Naive thymus-derived CD4-positive, alpha-beta T cell (primary cell): Measurements from ENCODE around the gene NTPCR. TPM values are rescaled to one million over a fixed set of nuclear protein-coding genes. Genes with fewer than 3 reads are reported as not detected.

Source experiments
- ATAC-seq: fragments of 150-1000 bp; cut with Tn5 transposase; 2 replicates; pipeline ENCODE4 v1.10.0; 2021; ENCODE audit warnings: mild to moderate bottlenecking, moderate library complexity
- CTCF ChIA-PET: fragments of 350-600 bp; sonication (Branson Sonifier 250); formaldehyde crosslinking; loops from one replicate; lab custom pipeline; 2021; ENCODE audit warnings: antibody characterized with exemption; lab: Charles Lee
- POLR2A ChIA-PET: fragments of 350-600 bp; sonication (Branson Sonifier 250); formaldehyde crosslinking; loops from one replicate; lab custom pipeline; 2021; ENCODE audit warnings: antibody characterized with exemption, inconsistent platforms; lab: Charles Lee
- DNase-seq, 9 donors: peaks; one replicate each; pipeline versions ENCODE4 v3.0.0 to v3.0.0-alpha.2; 2020 to 2022; ENCODE audit warnings: mixed read lengths in 1 of 9
- H3K27ac ChIP-seq: one replicate; pipeline ENCODE4 v1.7.0; 2013; ENCODE audit warnings: mild to moderate bottlenecking, low read depth, low read length, moderate library complexity
- H3K27me3 ChIP-seq, 2 donors: one replicate each; pipeline ENCODE4 v1.7.0; 2013; ENCODE audit warnings: low read length in 2 of 2, mild to moderate bottlenecking in 2 of 2, moderate library complexity in 2 of 2; ENCODE audit not compliant: control insufficient read depth in 2 of 2, insufficient read depth in 2 of 2
- H3K36me3 ChIP-seq, 3 experiments: 1 replicate in 2 of 3; 2 replicates in 1 of 3; pipeline ENCODE4 v1.7.0; 2013; ENCODE audit warnings: low read length in 3 of 3, mild to moderate bottlenecking in 3 of 3, moderate library complexity in 1 of 3; ENCODE audit not compliant: insufficient read depth in 3 of 3, control insufficient read depth in 2 of 3
- H3K4me1 ChIP-seq, 2 donors: one replicate each; pipeline ENCODE4 v1.7.0; 2013; ENCODE audit warnings: low read length in 2 of 2, mild to moderate bottlenecking in 2 of 2, moderate library complexity in 1 of 2; ENCODE audit not compliant: control insufficient read depth in 2 of 2, insufficient read depth in 2 of 2
- H3K4me3 ChIP-seq: 2 replicates; pipeline ENCODE4 v1.7.0; 2013; ENCODE audit warnings: mild to moderate bottlenecking, low read length
- H3K9me3 ChIP-seq, 3 experiments: 1 replicate in 2 of 3; 2 replicates in 1 of 3; pipeline ENCODE4 v1.7.0; 2013; ENCODE audit warnings: low read length in 3 of 3; ENCODE audit not compliant: control insufficient read depth in 2 of 3
- H3K27ac Mint-ChIP-seq, 9 donors: one replicate each; pipeline ENCODE4 v1.8.0; 2020 to 2022; ENCODE audit warnings: mixed read lengths in 9 of 9, mild to moderate bottlenecking in 8 of 9, moderate library complexity in 5 of 9, inconsistent platforms in 2 of 9
- H3K27me3 Mint-ChIP-seq, 5 donors: one replicate each; pipeline ENCODE4 v1.8.0; 2021 to 2022; ENCODE audit warnings: mixed read lengths in 5 of 5, mild to moderate bottlenecking in 1 of 5
- H3K36me3 Mint-ChIP-seq, 5 donors: one replicate each; pipeline ENCODE4 v1.8.0; 2020 to 2022; ENCODE audit warnings: mixed read lengths in 5 of 5, mild to moderate bottlenecking in 3 of 5, inconsistent platforms in 1 of 5
- H3K4me1 Mint-ChIP-seq, 7 donors: one replicate each; pipeline ENCODE4 v1.8.0; 2020 to 2022; ENCODE audit warnings: mixed read lengths in 7 of 7, mild to moderate bottlenecking in 3 of 7, inconsistent platforms in 1 of 7
- H3K4me3 Mint-ChIP-seq, 10 donors: one replicate each; pipeline ENCODE4 v1.8.0; 2020 to 2022; ENCODE audit warnings: mild to moderate bottlenecking in 10 of 10, mixed read lengths in 10 of 10, moderate library complexity in 6 of 10, inconsistent platforms in 2 of 10
- H3K9me3 Mint-ChIP-seq, 11 donors: one replicate each; pipeline ENCODE4 v1.8.0; 2020 to 2022; ENCODE audit warnings: mixed read lengths in 11 of 11, mild to moderate bottlenecking in 4 of 11, inconsistent platforms in 1 of 11, moderate library complexity in 1 of 11
- intact Hi-C, 2 donors: fragments of 100-400 bp; cut with micrococcal nuclease; formaldehyde crosslinking; loops; one replicate each; pipeline ENCODE4 v1.15.1; 2023
- polyA plus RNA-seq, 2 donors: library from polyadenylated mRNA; unstranded; fragments of 300-500 nt; fragmentation: Illumina TruSeq; gene quantifications; one replicate each; pipeline ENCODE4 v1.2.3, GENCODE V29; 2021
- total RNA-seq, 6 experiments: library from RNA in 5 of 6; stranded (reverse) in 5 of 6; gene quantifications; 1 replicate in 5 of 6; 2 replicates in 1 of 6; pipeline ENCODE4 v1.2.3 and lab custom pipeline; 2021 to 2026

The NTPCR gene
- total and polyA plus RNA-seq, 7 experiments from 2014 or later, result 16.0 to 80.5 (median 17.5) TPM

DNA sequence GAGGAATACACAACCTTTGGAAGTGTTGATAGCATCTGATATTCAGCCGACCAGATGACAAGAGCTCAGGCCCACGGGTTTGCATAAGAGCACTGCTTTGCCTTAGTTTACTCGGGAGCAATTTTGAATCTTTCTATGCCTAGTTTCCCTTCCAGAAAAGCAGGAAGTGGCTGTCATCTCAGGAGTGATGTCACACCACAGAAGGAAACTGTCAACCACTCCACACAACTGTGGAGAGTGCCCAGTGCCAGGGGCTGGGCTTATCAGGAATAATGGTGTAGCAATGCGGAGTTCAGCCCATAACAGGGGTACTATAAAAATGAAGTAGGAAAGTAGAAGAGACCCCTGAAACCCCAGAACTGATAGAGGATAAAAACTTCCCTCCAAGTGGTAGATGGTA is 28.4 kb downstream of the NTPCR start:
- DNase-seq, result no peak
- no peaks in the 10 kb centered on the region for H3K4me1 ChIP-seq
- ChIA-PET POLR2A (no interaction called here), CTCF (no interaction called here)
- Mint-ChIP-seq H3K4me3 (peak overlapping the region in 1 of 10 donors; percentile 35), H3K27me3 (no peaks in the 10 kb centered on the region), H3K27ac (peak overlapping the region in 3 of 9 donors; percentile 82 to 85 (median 82)), H3K4me1 (peaks cover 12 to 27% (median 16%) of the 10 kb centered on the region in 7 donors), H3K9me3 (peaks cover 0 to 10% (median 5%) of the 10 kb centered on the region in 11 donors), H3K36me3 (peaks cover 6 to 48% (median 36%) of the 10 kb centered on the region in 5 donors)
- H3K27me3 ChIP-seq, result no peaks in the 10 kb centered on the region
- H3K27ac ChIP-seq, result no peak overlapping the region
- H3K36me3 ChIP-seq, result peaks cover 0 to 16% (median 0%) of the 10 kb centered on the region in 3 experiments
- no peaks in the 10 kb centered on the region for H3K9me3 ChIP-seq
- intact Hi-C loops, result no loop called here
- ATAC-seq, result no peak
- H3K4me3 ChIP-seq, result no peak overlapping the region

DNA sequence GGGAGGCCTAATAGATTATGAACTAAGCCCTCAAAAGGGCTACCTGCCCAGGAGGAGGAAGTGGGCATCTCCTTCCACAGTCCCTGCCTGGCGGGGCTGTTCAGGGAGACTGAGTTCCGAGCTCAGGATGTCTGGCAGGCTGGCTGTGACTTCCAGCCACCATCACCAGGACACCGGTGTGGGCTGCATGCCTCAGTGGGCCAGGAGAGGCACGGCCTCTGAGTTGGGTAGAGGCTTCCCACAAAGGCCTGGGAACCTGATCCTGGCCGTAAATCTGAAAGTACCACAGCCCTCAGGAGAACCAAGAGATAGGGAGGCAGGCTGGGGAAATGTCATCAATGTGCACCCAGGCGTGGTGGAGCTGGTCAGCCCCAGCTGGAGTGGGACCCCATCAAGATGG is 29.1 kb downstream of the NTPCR start:
- H3K27me3 ChIP-seq, result no peaks in the 10 kb centered on the region
- H3K9me3 ChIP-seq, result no peaks in the 10 kb centered on the region
- H3K36me3 ChIP-seq, result peaks cover 0 to 12% (median 0%) of the 10 kb centered on the region in 3 experiments
- Mint-ChIP-seq H3K9me3 (peaks cover 0 to 3% (median 0%) of the 10 kb centered on the region in 11 donors), H3K4me3 (no peak overlapping the region), H3K36me3 (peaks cover 0 to 40% (median 33%) of the 10 kb centered on the region in 5 donors), H3K4me1 (peaks cover 10 to 27% (median 16%) of the 10 kb centered on the region in 7 donors), H3K27ac (peak overlapping the region in 1 of 9 donors; percentile 50), H3K27me3 (no peaks in the 10 kb centered on the region)
- H3K4me3 ChIP-seq, result no peak overlapping the region
- intact Hi-C loops, result no loop called here
- DNase-seq (no peak), ATAC-seq (no peak)
- no peak overlapping the region for H3K27ac ChIP-seq
- ChIA-PET CTCF (no interaction called here), POLR2A (no interaction called here)
- no peaks in the 10 kb centered on the region for H3K4me1 ChIP-seq

DNA sequence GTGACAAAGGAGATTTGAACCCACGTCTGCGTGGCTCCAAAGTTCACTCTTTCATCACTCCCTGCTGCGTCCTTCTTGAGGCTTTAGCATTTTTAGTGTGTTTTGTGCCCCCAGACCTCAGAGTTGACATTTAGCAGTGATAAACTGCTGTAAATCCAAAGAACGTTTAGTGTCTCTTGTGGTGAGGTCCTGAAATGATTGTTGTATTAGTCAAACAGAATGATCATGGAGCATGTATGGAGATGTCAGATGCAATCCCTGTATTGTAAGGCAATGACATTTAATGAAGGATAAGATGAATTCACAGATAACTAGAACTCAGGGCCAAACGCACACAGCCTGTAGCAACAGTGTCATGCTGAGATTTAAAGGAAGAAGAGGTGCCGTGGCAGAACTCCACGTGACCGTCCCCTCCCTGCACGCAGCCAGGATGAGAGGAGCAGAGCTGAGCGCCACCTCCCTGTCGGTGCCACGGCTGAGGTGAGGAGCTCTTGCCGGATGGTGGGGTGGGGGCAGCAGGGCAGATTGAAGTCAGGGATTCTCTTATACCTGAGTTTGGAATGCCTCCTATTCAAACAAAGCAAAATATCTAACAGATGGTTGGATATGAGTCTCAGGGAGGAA is 30.1 kb downstream of the NTPCR start:
- peaks cover 10 to 24% (median 16%) of the 10 kb centered on the region in 7 donors for H3K4me1 Mint-ChIP-seq
- no peaks in the 10 kb centered on the region for H3K9me3 ChIP-seq
- ATAC-seq (no peak), DNase-seq (no peak)
- H3K36me3 ChIP-seq, result peaks cover 0 to 17% (median 0%) of the 10 kb centered on the region in 3 experiments
- no peaks in the 10 kb centered on the region for H3K4me1 ChIP-seq
- peaks cover 0 to 33% (median 28%) of the 10 kb centered on the region in 5 donors for H3K36me3 Mint-ChIP-seq
- POLR2A ChIA-PET, result no interaction called here
- H3K27me3 ChIP-seq, result no peaks in the 10 kb centered on the region
- intact Hi-C loops, result no loop called here
- CTCF ChIA-PET, result interaction anchor here (0.5 kb wide), 1 partner anchor 95 kb away, joined by 4 read pairs; no protein-coding TSS in a partner anchor
- no peaks in the 10 kb centered on the region for H3K9me3 Mint-ChIP-seq
- no peaks in the 10 kb centered on the region for H3K27me3 Mint-ChIP-seq
- no peak overlapping the region for H3K27ac ChIP-seq
- no peak overlapping the region for H3K4me3 ChIP-seq
- peak overlapping the region in 5 of 9 donors; percentile 6 to 82 (median 13) for H3K27ac Mint-ChIP-seq
- no peak overlapping the region for H3K4me3 Mint-ChIP-seq

DNA sequence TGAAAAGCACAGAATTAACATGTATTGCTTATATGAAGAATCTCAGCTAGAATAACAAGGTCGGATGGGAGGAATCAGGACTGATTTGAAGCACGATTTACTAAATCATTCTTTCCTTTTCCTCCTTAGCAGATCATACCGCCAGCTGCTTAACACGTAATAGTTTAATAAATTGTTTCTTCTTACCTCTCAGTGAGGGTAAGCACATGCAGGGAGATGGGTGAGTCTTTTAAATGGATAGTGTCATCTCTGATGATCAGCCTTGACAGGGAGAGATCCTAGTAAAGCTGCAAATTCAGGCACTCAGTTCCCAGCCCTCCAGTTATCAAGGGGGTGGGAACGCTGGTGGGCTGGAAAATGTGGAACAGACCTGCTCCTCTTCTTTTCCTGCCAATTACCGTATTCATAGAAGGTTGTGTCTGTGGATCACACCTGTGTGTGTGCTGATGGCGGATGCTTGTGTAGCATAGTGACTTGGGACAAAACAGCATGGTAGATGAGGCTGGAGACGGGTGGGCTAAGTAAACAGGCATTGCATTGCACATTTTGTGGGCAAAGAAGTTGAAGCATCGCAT is 30.7 kb downstream of the NTPCR start:
- intact Hi-C loops, result no loop called here
- Histone ChIP-seq H3K4me1 (no peaks in the 10 kb centered on the region), H3K4me3 (no peak overlapping the region), H3K36me3 (peaks cover 0 to 22% (median 0%) of the 10 kb centered on the region in 3 experiments), H3K27me3 (no peaks in the 10 kb centered on the region), H3K9me3 (no peaks in the 10 kb centered on the region), H3K27ac (no peak overlapping the region)
- no peak for ATAC-seq
- no peaks in the 10 kb centered on the region for H3K9me3 Mint-ChIP-seq
- H3K4me1 Mint-ChIP-seq, result peaks cover 10 to 24% (median 16%) of the 10 kb centered on the region in 7 donors
- no peak overlapping the region for H3K4me3 Mint-ChIP-seq
- DNase-seq, result no peak
- ChIA-PET CTCF (no interaction called here), POLR2A (no interaction called here)
- no peaks in the 10 kb centered on the region for H3K27me3 Mint-ChIP-seq
- peaks cover 0 to 31% (median 22%) of the 10 kb centered on the region in 5 donors for H3K36me3 Mint-ChIP-seq
- peak overlapping the region in 3 of 9 donors; percentile 3 to 74 (median 10) for H3K27ac Mint-ChIP-seq

DNA sequence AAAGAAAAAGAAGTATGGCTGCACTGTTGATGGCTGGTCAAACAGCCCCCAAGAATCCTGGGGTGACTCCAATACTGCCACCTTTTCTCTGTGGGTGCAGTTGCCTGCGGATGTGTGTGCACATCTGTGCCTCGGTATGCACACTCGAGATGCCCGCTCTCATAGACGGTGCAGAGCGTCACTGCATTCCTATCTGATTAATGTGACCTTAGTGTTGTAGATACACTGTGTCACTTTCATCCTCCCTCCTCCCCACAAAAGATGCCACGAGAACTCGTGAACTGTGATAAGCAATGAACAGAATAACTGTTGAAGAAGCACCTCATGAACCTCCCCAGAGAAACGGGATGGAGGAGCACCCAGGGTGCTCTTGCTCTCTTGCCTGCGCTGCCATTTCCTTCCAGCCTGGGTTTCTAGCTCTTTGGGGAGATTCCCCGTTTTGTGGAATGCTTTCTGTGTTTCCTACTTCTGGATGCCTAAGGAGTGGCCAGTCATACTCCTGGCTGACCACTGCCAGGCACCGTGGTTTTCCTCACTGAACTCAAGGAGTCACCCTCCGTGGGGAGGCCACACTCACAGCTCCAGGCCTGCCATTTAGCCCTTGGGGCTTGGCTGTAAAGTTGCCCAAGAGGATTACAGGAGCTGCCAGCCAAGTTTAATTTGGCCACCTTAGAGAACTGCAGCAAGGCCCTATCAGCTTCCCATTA is 32.0 kb downstream of the NTPCR start:
- H3K27ac ChIP-seq, result no peak overlapping the region
- CTCF ChIA-PET, result no interaction called here
- POLR2A ChIA-PET, result no interaction called here
- H3K36me3 Mint-ChIP-seq, result peaks cover 0 to 25% (median 10%) of the 10 kb centered on the region in 5 donors
- intact Hi-C loops, result no loop called here
- ATAC-seq (no peak), DNase-seq (no peak)
- no peak overlapping the region for H3K4me3 ChIP-seq
- H3K4me1 ChIP-seq, result no peaks in the 10 kb centered on the region
- H3K27ac Mint-ChIP-seq, result peak overlapping the region in 1 of 9 donors; percentile 21
- H3K27me3 Mint-ChIP-seq, result no peaks in the 10 kb centered on the region
- no peaks in the 10 kb centered on the region for H3K27me3 ChIP-seq
- peaks cover 0 to 17% (median 0%) of the 10 kb centered on the region in 3 experiments for H3K36me3 ChIP-seq
- H3K4me3 Mint-ChIP-seq, result no peak overlapping the region
- peaks cover 10 to 19% (median 15%) of the 10 kb centered on the region in 7 donors for H3K4me1 Mint-ChIP-seq
- no peaks in the 10 kb centered on the region for H3K9me3 Mint-ChIP-seq
- H3K9me3 ChIP-seq, result no peaks in the 10 kb centered on the region

DNA sequence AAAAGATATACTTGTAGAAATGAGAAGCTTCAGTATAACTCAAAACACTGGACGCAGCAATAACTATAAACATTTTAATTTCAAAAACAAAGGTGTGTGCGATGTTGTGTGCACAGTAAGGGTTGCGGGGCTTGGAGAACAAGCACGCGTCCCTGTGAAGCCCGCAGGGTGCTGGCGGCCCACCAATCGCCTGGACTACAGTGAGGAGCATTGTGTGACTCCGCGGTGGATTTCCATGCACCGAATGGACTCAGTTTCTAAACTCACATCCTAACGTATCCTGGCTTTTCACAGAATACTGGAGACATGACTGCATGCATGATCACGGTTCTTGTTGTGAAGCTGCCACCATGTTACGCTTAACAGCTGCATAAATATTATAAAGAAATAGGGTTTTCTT is 33.0 kb downstream of the NTPCR start:
- intact Hi-C loops, result no loop called here

More for the DNA sequence above, 33.0 kb downstream of the NTPCR start:
- H3K27ac ChIP-seq, result no peak overlapping the region
- no peaks in the 10 kb centered on the region for H3K27me3 ChIP-seq
- Mint-ChIP-seq H3K9me3 (no peaks in the 10 kb centered on the region), H3K36me3 (peaks cover 0 to 21% (median 8%) of the 10 kb centered on the region in 5 donors), H3K27me3 (no peaks in the 10 kb centered on the region), H3K4me1 (peaks cover 2 to 9% (median 7%) of the 10 kb centered on the region in 7 donors), H3K27ac (no peak overlapping the region), H3K4me3 (no peak overlapping the region)
- no peak overlapping the region for H3K4me3 ChIP-seq
- ChIA-PET CTCF (no interaction called here), POLR2A (no interaction called here)
- H3K4me1 ChIP-seq, result no peaks in the 10 kb centered on the region
- H3K36me3 ChIP-seq, result peaks cover 0 to 17% (median 0%) of the 10 kb centered on the region in 3 experiments
- ATAC-seq (no peak), DNase-seq (no peak)
- no peaks in the 10 kb centered on the region for H3K9me3 ChIP-seq
